Measurements from ENCODE around the gene RETSAT. TPM values are rescaled to one million over a fixed set of nuclear protein-coding genes. Genes with fewer than 3 reads are reported as not detected.
A peak's percentile ranks its signal among the peaks of the same experiment; 100 is the strongest.

Gene RETSAT
- total and polyA plus RNA-seq, 2 of the 13 experiments (the other 11 are each of a cell fraction or from before 2014, with no cell fraction given): 46.7 to 61.0 TPM

DNA sequence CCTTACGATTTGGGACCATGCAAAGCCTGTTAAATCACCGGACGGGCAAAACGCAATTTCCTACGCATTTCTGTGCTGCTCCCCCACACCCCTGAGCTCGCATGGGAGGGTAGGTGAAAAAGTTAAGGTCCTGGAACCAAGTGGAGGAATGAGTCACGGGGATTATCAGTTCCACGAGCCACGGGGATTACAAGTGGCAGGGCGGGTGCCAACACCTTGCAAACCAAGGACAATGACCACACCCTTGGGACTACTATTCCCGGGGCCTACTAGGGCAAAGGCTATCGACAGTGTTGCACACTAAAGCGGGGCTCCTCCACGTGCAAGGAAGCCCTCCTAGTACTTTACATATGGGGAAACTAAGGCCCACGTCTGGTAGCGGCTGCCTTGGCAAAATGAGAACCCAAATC, 447 bp downstream of the RETSAT start (continued):
- TF ChIP-seq, protein P1, sequence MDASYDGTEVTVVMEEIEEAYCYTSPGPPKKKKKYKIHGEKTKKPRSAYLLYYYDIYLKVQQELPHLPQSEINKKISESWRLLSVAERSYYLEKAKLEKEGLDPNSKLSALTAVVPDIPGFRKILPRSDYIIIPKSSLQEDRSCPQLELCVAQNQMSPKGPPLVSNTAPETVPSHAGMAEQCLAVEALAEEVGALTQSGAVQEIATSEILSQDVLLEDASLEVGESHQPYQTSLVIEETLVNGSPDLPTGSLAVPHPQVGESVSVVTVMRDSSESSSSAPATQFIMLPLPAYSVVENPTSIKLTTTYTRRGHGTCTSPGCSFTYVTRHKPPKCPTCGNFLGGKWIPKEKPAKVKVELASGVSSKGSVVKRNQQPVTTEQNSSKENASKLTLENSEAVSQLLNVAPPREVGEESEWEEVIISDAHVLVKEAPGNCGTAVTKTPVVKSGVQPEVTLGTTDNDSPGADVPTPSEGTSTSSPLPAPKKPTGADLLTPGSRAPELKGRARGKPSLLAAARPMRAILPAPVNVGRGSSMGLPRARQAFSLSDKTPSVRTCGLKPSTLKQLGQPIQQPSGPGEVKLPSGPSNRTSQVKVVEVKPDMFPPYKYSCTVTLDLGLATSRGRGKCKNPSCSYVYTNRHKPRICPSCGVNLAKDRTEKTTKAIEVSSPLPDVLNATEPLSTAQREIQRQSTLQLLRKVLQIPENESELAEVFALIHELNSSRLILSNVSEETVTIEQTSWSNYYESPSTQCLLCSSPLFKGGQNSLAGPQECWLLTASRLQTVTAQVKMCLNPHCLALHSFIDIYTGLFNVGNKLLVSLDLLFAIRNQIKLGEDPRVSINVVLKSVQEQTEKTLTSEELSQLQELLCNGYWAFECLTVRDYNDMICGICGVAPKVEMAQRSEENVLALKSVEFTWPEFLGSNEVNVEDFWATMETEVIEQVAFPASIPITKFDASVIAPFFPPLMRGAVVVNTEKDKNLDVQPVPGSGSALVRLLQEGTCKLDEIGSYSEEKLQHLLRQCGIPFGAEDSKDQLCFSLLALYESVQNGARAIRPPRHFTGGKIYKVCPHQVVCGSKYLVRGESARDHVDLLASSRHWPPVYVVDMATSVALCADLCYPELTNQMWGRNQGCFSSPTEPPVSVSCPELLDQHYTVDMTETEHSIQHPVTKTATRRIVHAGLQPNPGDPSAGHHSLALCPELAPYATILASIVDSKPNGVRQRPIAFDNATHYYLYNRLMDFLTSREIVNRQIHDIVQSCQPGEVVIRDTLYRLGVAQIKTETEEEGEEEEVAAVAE (CRISPR knock-in tag; IDR thresholded peaks at IDR 0.05; ENCODE audit: borderline replicate concordance): 0 out of 2 replicates have a peak, but pooled peaks have one; percentile 12
- TF ChIP-seq HIVEP1 (CRISPR knock-in tag; IDR thresholded peaks at IDR 0.05) (peak; percentile 14; the same call in 1 of the 2 replicates), EEA1 (CRISPR knock-in tag; IDR thresholded peaks at IDR 0.05; ENCODE audit: borderline replicate concordance) (peak; percentile 44; the same call in 1 of the 2 replicates), NCOA1 (CRISPR knock-in tag; IDR thresholded peaks at IDR 0.05) (0 out of 2 replicates have a peak, but pooled peaks have one; percentile 44), PLRG1 (conservative IDR thresholded peaks at IDR 0.05) (no peak), MEIS1 (CRISPR knock-in tag; IDR thresholded peaks at IDR 0.05; ENCODE audit: borderline replicate concordance) (no peak), ZNF724P (CRISPR knock-in tag; IDR thresholded peaks at IDR 0.05; ENCODE audit: borderline replicate concordance) (0 out of 2 replicates have a peak, but pooled peaks have one; percentile 3), ZNF816 (CRISPR knock-in tag; IDR thresholded peaks at IDR 0.05; ENCODE audit: borderline replicate concordance) (no peak), ZNF296 (CRISPR knock-in tag; conservative IDR thresholded peaks at IDR 0.05) (peak; percentile 85; the same call in 1 of the 2 replicates)
- TF ChIP-seq, protein P2, sequence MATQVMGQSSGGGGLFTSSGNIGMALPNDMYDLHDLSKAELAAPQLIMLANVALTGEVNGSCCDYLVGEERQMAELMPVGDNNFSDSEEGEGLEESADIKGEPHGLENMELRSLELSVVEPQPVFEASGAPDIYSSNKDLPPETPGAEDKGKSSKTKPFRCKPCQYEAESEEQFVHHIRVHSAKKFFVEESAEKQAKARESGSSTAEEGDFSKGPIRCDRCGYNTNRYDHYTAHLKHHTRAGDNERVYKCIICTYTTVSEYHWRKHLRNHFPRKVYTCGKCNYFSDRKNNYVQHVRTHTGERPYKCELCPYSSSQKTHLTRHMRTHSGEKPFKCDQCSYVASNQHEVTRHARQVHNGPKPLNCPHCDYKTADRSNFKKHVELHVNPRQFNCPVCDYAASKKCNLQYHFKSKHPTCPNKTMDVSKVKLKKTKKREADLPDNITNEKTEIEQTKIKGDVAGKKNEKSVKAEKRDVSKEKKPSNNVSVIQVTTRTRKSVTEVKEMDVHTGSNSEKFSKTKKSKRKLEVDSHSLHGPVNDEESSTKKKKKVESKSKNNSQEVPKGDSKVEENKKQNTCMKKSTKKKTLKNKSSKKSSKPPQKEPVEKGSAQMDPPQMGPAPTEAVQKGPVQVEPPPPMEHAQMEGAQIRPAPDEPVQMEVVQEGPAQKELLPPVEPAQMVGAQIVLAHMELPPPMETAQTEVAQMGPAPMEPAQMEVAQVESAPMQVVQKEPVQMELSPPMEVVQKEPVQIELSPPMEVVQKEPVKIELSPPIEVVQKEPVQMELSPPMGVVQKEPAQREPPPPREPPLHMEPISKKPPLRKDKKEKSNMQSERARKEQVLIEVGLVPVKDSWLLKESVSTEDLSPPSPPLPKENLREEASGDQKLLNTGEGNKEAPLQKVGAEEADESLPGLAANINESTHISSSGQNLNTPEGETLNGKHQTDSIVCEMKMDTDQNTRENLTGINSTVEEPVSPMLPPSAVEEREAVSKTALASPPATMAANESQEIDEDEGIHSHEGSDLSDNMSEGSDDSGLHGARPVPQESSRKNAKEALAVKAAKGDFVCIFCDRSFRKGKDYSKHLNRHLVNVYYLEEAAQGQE (IDR thresholded peaks at IDR 0.05; ENCODE audit: borderline replicate concordance in 1 of 2, low read depth in 1 of 2, low read length in 2 of 2): no peak; a peak in 1 of 4 replicates
- TF ChIP-seq, protein P3, sequence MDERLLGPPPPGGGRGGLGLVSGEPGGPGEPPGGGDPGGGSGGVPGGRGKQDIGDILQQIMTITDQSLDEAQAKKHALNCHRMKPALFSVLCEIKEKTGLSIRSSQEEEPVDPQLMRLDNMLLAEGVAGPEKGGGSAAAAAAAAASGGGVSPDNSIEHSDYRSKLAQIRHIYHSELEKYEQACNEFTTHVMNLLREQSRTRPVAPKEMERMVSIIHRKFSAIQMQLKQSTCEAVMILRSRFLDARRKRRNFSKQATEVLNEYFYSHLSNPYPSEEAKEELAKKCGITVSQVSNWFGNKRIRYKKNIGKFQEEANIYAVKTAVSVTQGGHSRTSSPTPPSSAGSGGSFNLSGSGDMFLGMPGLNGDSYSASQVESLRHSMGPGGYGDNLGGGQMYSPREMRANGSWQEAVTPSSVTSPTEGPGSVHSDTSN (CRISPR knock-in tag; IDR thresholded peaks at IDR 0.05): 0 out of 2 replicates have a peak, but pooled peaks have one; percentile 16
- TF ChIP-seq, protein P4, sequence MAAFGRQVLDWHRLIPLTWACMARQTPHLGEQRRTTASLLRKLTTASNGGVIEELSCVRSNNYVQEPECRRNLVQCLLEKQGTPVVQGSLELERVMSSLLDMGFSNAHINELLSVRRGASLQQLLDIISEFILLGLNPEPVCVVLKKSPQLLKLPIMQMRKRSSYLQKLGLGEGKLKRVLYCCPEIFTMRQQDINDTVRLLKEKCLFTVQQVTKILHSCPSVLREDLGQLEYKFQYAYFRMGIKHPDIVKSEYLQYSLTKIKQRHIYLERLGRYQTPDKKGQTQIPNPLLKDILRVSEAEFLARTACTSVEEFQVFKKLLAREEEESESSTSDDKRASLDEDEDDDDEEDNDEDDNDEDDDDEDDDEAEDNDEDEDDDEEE (CRISPR knock-in tag; IDR thresholded peaks at IDR 0.05): peak; percentile 85; the same call in 1 of the 2 replicates
- TF ChIP-seq, protein P5, sequence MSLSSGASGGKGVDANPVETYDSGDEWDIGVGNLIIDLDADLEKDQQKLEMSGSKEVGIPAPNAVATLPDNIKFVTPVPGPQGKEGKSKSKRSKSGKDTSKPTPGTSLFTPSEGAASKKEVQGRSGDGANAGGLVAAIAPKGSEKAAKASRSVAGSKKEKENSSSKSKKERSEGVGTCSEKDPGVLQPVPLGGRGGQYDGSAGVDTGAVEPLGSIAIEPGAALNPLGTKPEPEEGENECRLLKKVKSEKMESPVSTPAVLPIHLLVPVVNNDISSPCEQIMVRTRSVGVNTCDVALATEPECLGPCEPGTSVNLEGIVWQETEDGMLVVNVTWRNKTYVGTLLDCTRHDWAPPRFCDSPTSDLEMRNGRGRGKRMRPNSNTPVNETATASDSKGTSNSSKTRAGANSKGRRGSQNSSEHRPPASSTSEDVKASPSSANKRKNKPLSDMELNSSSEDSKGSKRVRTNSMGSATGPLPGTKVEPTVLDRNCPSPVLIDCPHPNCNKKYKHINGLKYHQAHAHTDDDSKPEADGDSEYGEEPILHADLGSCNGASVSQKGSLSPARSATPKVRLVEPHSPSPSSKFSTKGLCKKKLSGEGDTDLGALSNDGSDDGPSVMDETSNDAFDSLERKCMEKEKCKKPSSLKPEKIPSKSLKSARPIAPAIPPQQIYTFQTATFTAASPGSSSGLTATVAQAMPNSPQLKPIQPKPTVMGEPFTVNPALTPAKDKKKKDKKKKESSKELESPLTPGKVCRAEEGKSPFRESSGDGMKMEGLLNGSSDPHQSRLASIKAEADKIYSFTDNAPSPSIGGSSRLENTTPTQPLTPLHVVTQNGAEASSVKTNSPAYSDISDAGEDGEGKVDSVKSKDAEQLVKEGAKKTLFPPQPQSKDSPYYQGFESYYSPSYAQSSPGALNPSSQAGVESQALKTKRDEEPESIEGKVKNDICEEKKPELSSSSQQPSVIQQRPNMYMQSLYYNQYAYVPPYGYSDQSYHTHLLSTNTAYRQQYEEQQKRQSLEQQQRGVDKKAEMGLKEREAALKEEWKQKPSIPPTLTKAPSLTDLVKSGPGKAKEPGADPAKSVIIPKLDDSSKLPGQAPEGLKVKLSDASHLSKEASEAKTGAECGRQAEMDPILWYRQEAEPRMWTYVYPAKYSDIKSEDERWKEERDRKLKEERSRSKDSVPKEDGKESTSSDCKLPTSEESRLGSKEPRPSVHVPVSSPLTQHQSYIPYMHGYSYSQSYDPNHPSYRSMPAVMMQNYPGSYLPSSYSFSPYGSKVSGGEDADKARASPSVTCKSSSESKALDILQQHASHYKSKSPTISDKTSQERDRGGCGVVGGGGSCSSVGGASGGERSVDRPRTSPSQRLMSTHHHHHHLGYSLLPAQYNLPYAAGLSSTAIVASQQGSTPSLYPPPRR (CRISPR knock-in tag; IDR thresholded peaks at IDR 0.05; ENCODE audit: borderline replicate concordance): no peak

All from HepG2 (cell line).